ENCODE data around the gene SPDEF. TPM values are rescaled to one million over a fixed set of nuclear protein-coding genes. Genes with fewer than 3 reads are reported as not detected.
A peak's percentile ranks its signal among the peaks of the same experiment; 100 is the strongest.

The SPDEF gene
- total RNA-seq: not detected
- polyA plus RNA-seq: not detected

GRCh38 chr6:34556031-34556471, at the start of gene SPDEF:
TSS of gene SPDEF (minus strand) at chr6:34556329. CDS start at chr6:34544455, 11,874 bp downstream.
- ChIA-PET POLR2A (no interaction called here), CTCF (interaction anchor here (1.5 kb wide), 1 partner anchor 69 kb away, joined by 3 read pairs; no protein-coding TSS in a partner anchor)
- H3K36me3 Mint-ChIP-seq: no peaks in the 10 kb centered on the region
- H3K4me1 ChIP-seq (ENCODE audit: insufficient read depth, low read length): no peaks in the 10 kb centered on the region
- no peaks in the 10 kb centered on the region for H3K9me3 ChIP-seq (ENCODE audit: low read length)
- H3K27ac Mint-ChIP-seq: peak within 1 kb of the TSS in 1 of 8 donors; percentile 65
- H3K4me1 Mint-ChIP-seq: peaks cover 0 to 11% (median 0%) of the 10 kb centered on the region in 3 donors
- no peak for DNase-seq
- no peak within 1 kb of the TSS for H3K4me3 Mint-ChIP-seq
- peaks cover 5 to 6% of the 10 kb centered on the region in 2 donors for H3K27me3 Mint-ChIP-seq
- H3K27ac ChIP-seq (ENCODE audit: low read depth, low read length): no peak within 1 kb of the TSS
- no peak within 1 kb of the TSS for H3K4me3 ChIP-seq (ENCODE audit: low read length)
- peaks cover 0 to 4% (median 0%) of the 10 kb centered on the region in 5 donors for H3K9me3 Mint-ChIP-seq
- no peaks in the 10 kb centered on the region for H3K27me3 ChIP-seq (ENCODE audit: insufficient read depth, low read length, poor library complexity, severe bottlenecking)
- H3K36me3 ChIP-seq (ENCODE audit: insufficient read depth, low read length): no peaks in the 10 kb centered on the region

- ChIA-PET CTCF (interaction anchor here (1.2 kb wide), 1 partner anchor 76 kb away, joined by 3 read pairs; no protein-coding TSS in a partner anchor), POLR2A (no interaction called here)
- H3K4me3 ChIP-seq (ENCODE audit: low read length): no peak overlapping the region
- no peaks in the 10 kb centered on the region for H3K27me3 ChIP-seq (ENCODE audit: insufficient read depth, low read length, poor library complexity, severe bottlenecking)
- Mint-ChIP-seq H3K9me3 (no peaks in the 10 kb centered on the region), H3K4me3 (no peak overlapping the region), H3K27me3 (no peaks in the 10 kb centered on the region), H3K36me3 (peaks cover 0 to 78% (median 11%) of the 10 kb centered on the region in 3 donors), H3K4me1 (peaks cover 21 to 63% (median 54%) of the 10 kb centered on the region in 3 donors), H3K27ac (no peak overlapping the region)
- H3K4me1 ChIP-seq (ENCODE audit: insufficient read depth, low read length): no peaks in the 10 kb centered on the region
- H3K27ac ChIP-seq (ENCODE audit: low read depth, low read length): no peak overlapping the region
- DNase-seq: no peak
- no peaks in the 10 kb centered on the region for H3K9me3 ChIP-seq (ENCODE audit: low read length)
- H3K36me3 ChIP-seq (ENCODE audit: insufficient read depth, low read length): peaks cover 29% of the 10 kb centered on the region
These were observed 47.6 kb upstream of the SPDEF start for GRCh38 chr6:34603707-34604106.

- Mint-ChIP-seq H3K4me1 (peaks cover 33 to 72% (median 66%) of the 10 kb centered on the region in 3 donors), H3K27ac (peak overlapping the region in 3 of 8 donors; percentile 6 to 20 (median 19))
These were observed 46.4 kb upstream of the SPDEF start for GRCh38 chr6:34602318-34603111.

GRCh38 chr6:34601706-34602105, 45.6 kb upstream of the SPDEF start:
- Mint-ChIP-seq H3K9me3 (no peaks in the 10 kb centered on the region), H3K27ac (peak overlapping the region in 1 of 8 donors; percentile 9), H3K4me1 (peaks cover 39 to 79% (median 68%) of the 10 kb centered on the region in 3 donors), H3K36me3 (peaks cover 0 to 73% (median 8%) of the 10 kb centered on the region in 3 donors), H3K4me3 (no peak overlapping the region), H3K27me3 (no peaks in the 10 kb centered on the region)
- no peak overlapping the region for H3K27ac ChIP-seq (ENCODE audit: low read depth, low read length)
- CTCF ChIA-PET: interaction anchor here (1.2 to 1.3 kb wide), 3 partner anchors 75 to 406 kb away, joined by 3 to 4 read pairs (median 3); no protein-coding TSS in a partner anchor
- peaks cover 10% of the 10 kb centered on the region for H3K4me1 ChIP-seq (ENCODE audit: insufficient read depth, low read length)
- no peak overlapping the region for H3K4me3 ChIP-seq (ENCODE audit: low read length)
- H3K27me3 ChIP-seq (ENCODE audit: insufficient read depth, low read length, poor library complexity, severe bottlenecking): no peaks in the 10 kb centered on the region
- peaks cover 23% of the 10 kb centered on the region for H3K36me3 ChIP-seq (ENCODE audit: insufficient read depth, low read length)
- no peaks in the 10 kb centered on the region for H3K9me3 ChIP-seq (ENCODE audit: low read length)
- DNase-seq: no peak
- POLR2A ChIA-PET: no interaction called here

More at GRCh38 chr6:34602318-34603111, 46.4 kb upstream of the SPDEF start:
- H3K4me1 ChIP-seq (ENCODE audit: insufficient read depth, low read length): peaks cover 7% of the 10 kb centered on the region
- no peaks in the 10 kb centered on the region for H3K27me3 ChIP-seq (ENCODE audit: insufficient read depth, low read length, poor library complexity, severe bottlenecking)
- Mint-ChIP-seq H3K36me3 (peaks cover 0 to 79% (median 11%) of the 10 kb centered on the region in 3 donors), H3K9me3 (no peaks in the 10 kb centered on the region), H3K27me3 (no peaks in the 10 kb centered on the region), H3K4me3 (peak overlapping the region in 1 of 7 donors; percentile 18)
- peaks cover 29% of the 10 kb centered on the region for H3K36me3 ChIP-seq (ENCODE audit: insufficient read depth, low read length)
- no peak overlapping the region for H3K27ac ChIP-seq (ENCODE audit: low read depth, low read length)
- no peaks in the 10 kb centered on the region for H3K9me3 ChIP-seq (ENCODE audit: low read length)
- ChIA-PET CTCF (interaction anchor here (1.3 kb wide), 2 partner anchors 76 to 143 kb away, joined by 3 to 4 read pairs; no protein-coding TSS in a partner anchor), POLR2A (interaction anchor here (0.5 kb wide), 1 partner anchor 162 kb away, joined by 3 read pairs; no protein-coding TSS in a partner anchor)
- no peak for DNase-seq
- H3K4me3 ChIP-seq (ENCODE audit: low read length): no peak overlapping the region

GRCh38 chr6:34600796-34601195, 44.7 kb upstream of the SPDEF start:
- no peak overlapping the region for H3K27ac ChIP-seq (ENCODE audit: low read depth, low read length)
- H3K4me3 Mint-ChIP-seq: no peak overlapping the region
- H3K36me3 Mint-ChIP-seq: peaks cover 0 to 66% (median 5%) of the 10 kb centered on the region in 3 donors
- H3K27ac Mint-ChIP-seq: peak overlapping the region in 2 of 8 donors; percentile 15 to 40
- H3K9me3 Mint-ChIP-seq: no peaks in the 10 kb centered on the region
- H3K4me1 ChIP-seq (ENCODE audit: insufficient read depth, low read length): peaks cover 10% of the 10 kb centered on the region
- peaks cover 15% of the 10 kb centered on the region for H3K36me3 ChIP-seq (ENCODE audit: insufficient read depth, low read length)
- H3K9me3 ChIP-seq (ENCODE audit: low read length): no peaks in the 10 kb centered on the region
- H3K27me3 Mint-ChIP-seq: no peaks in the 10 kb centered on the region
- ChIA-PET CTCF (interaction anchor here (0.9 to 1.2 kb wide), 3 partner anchors 8 to 405 kb away, joined by 3 to 5 read pairs (median 3); no protein-coding TSS in a partner anchor), POLR2A (interaction anchor here (0.6 kb wide), 1 partner anchor 9 kb away, joined by 6 read pairs; no protein-coding TSS in a partner anchor)
- H3K4me1 Mint-ChIP-seq: peaks cover 45 to 81% (median 67%) of the 10 kb centered on the region in 3 donors
- no peaks in the 10 kb centered on the region for H3K27me3 ChIP-seq (ENCODE audit: insufficient read depth, low read length, poor library complexity, severe bottlenecking)
- DNase-seq: no peak
- no peak overlapping the region for H3K4me3 ChIP-seq (ENCODE audit: low read length)

- Histone ChIP-seq H3K4me1 (ENCODE audit: insufficient read depth, low read length) (peaks cover 10% of the 10 kb centered on the region), H3K4me3 (ENCODE audit: low read length) (no peak overlapping the region), H3K27ac (ENCODE audit: low read depth, low read length) (no peak overlapping the region), H3K27me3 (ENCODE audit: insufficient read depth, low read length, poor library complexity, severe bottlenecking) (no peaks in the 10 kb centered on the region), H3K9me3 (ENCODE audit: low read length) (no peaks in the 10 kb centered on the region), H3K36me3 (ENCODE audit: insufficient read depth, low read length) (peaks cover 12% of the 10 kb centered on the region)
- no peaks in the 10 kb centered on the region for H3K27me3 Mint-ChIP-seq
- peaks cover 0 to 67% (median 2%) of the 10 kb centered on the region in 3 donors for H3K36me3 Mint-ChIP-seq
- H3K9me3 Mint-ChIP-seq: no peaks in the 10 kb centered on the region
- POLR2A ChIA-PET: no interaction called here
- peak overlapping the region in 4 of 8 donors; percentile 6 to 78 (median 30) for H3K27ac Mint-ChIP-seq
- H3K4me1 Mint-ChIP-seq: peaks cover 48 to 86% (median 71%) of the 10 kb centered on the region in 3 donors
- DNase-seq: no peak
- H3K4me3 Mint-ChIP-seq: no peak overlapping the region
- CTCF ChIA-PET: no interaction called here
These were observed 44.0 kb upstream of the SPDEF start for GRCh38 chr6:34600101-34600500.

GRCh38 chr6:34598712-34599111, 42.6 kb upstream of the SPDEF start:
- peaks cover 9% of the 10 kb centered on the region for H3K36me3 ChIP-seq (ENCODE audit: insufficient read depth, low read length)
- H3K9me3 Mint-ChIP-seq: no peaks in the 10 kb centered on the region
- H3K4me1 ChIP-seq (ENCODE audit: insufficient read depth, low read length): peaks cover 10% of the 10 kb centered on the region
- H3K4me1 Mint-ChIP-seq: peaks cover 55 to 86% (median 80%) of the 10 kb centered on the region in 3 donors
- no peak overlapping the region for H3K4me3 Mint-ChIP-seq
- H3K27me3 Mint-ChIP-seq: no peaks in the 10 kb centered on the region
- DNase-seq: no peak
- no peak overlapping the region for H3K4me3 ChIP-seq (ENCODE audit: low read length)
- no peaks in the 10 kb centered on the region for H3K9me3 ChIP-seq (ENCODE audit: low read length)
- ChIA-PET CTCF (interaction anchor here (1.3 to 2.0 kb wide), 3 partner anchors 11 to 403 kb away, joined by 4 to 7 read pairs (median 4); no protein-coding TSS in a partner anchor), POLR2A (no interaction called here)
- H3K27ac Mint-ChIP-seq: peak overlapping the region in 6 of 8 donors; percentile 31 to 69 (median 50)
- no peak overlapping the region for H3K27ac ChIP-seq (ENCODE audit: low read depth, low read length)
- H3K36me3 Mint-ChIP-seq: peaks cover 0 to 60% (median 2%) of the 10 kb centered on the region in 3 donors
- H3K27me3 ChIP-seq (ENCODE audit: insufficient read depth, low read length, poor library complexity, severe bottlenecking): no peaks in the 10 kb centered on the region
